ENCODE data around the gene FEM1A. TPM values are rescaled to one million over a fixed set of nuclear protein-coding genes. Genes with fewer than 3 reads are reported as not detected.
A peak's percentile ranks its signal among the peaks of the same experiment; 100 is the strongest.
"Not testable (repeated sequence)": the region's sequence is repeated elsewhere in the genome, so short reads cannot be mapped to it uniquely, and the experiment has no call there.

Gene FEM1A
- total RNA-seq, 2 donors from 2014 or later, result 8.0 to 20.4 TPM

- 42 to 43% methylated on average over 17 to 33 of the region's 33 CpGs for WGBS, 2 donors
- TF ChIP-seq POLR2A (IDR thresholded peaks at IDR 0.05) (no peak), CTCF (IDR thresholded peaks at IDR 0.05) (peak; percentile 25 to 73 (median 62))
- H3K9me3 ChIP-seq, result no peaks in the 10 kb centered on the region
- H3K27me3 ChIP-seq, result no peaks in the 10 kb centered on the region
- no peaks in the 10 kb centered on the region for H3K36me3 ChIP-seq (replicated peaks in 1 of 2; ENCODE audit: insufficient read depth in 1 of 2, low read depth in 2 of 2)
- H3K4me3 ChIP-seq, result no peak overlapping the region
- intact Hi-C loops (cut with DNase I), result no loop called here
- ATAC-seq, result peak; percentile 60
- peaks cover 5% of the 10 kb centered on the region for H3K4me1 ChIP-seq
- DNase-seq, result peak; percentile 54 to 72 (median 60)
- H3K27ac ChIP-seq, result no peak overlapping the region
These were observed 12.5 kb downstream of the FEM1A start for GRCh38 chr19:4803736-4804695.

- H3K4me1 ChIP-seq; H3K27me3 ChIP-seq; H3K4me3 ChIP-seq; DNase-seq; H3K9me3 ChIP-seq; H3K36me3 ChIP-seq (replicated peaks in 1 of 2; ENCODE audit: insufficient read depth in 1 of 2, low read depth in 2 of 2); ATAC-seq; H3K27ac ChIP-seq: not testable (repeated sequence)
- intact Hi-C loops (cut with DNase I), result loop anchor here (5.0 kb wide), 1 partner anchor 227 kb away; no protein-coding TSS in a partner anchor
- 94% methylated on average over 6 of the region's 6 CpGs for WGBS, 2 donors
These were observed 13.6 kb downstream of the FEM1A start for GRCh38 chr19:4805140-4805539.

GRCh38 chr19:4806384-4806783 lies 14.8 kb downstream of the FEM1A start:
- Histone ChIP-seq H3K36me3 (replicated peaks in 1 of 2; ENCODE audit: insufficient read depth in 1 of 2, low read depth in 2 of 2) (no peaks in the 10 kb centered on the region), H3K27ac (no peak overlapping the region), H3K4me1 (no peaks in the 10 kb centered on the region), H3K27me3 (no peaks in the 10 kb centered on the region), H3K9me3 (no peaks in the 10 kb centered on the region), H3K4me3 (no peak overlapping the region)
- DNase-seq (no peak), ATAC-seq (no peak)
- TF ChIP-seq CTCF (IDR thresholded peaks at IDR 0.05) (no peak), POLR2A (IDR thresholded peaks at IDR 0.05) (no peak)
- intact Hi-C loops (cut with DNase I), result loop anchor here (5.0 kb wide), 1 partner anchor 226 kb away; no protein-coding TSS in a partner anchor
- 74 to 95% methylated on average over 2 to 6 of the region's 6 CpGs for WGBS, 2 donors

- no peak for ATAC-seq
- H3K36me3 ChIP-seq (replicated peaks in 1 of 2; ENCODE audit: insufficient read depth in 1 of 2, low read depth in 2 of 2), result no peaks in the 10 kb centered on the region
- no peaks in the 10 kb centered on the region for H3K4me1 ChIP-seq
- no peak overlapping the region for H3K4me3 ChIP-seq
- peak overlapping the region in 1 of 4 donors; percentile 60 for H3K27ac ChIP-seq
- intact Hi-C loops (cut with DNase I), result loop anchor here (5.0 kb wide), 1 partner anchor 225 kb away; no protein-coding TSS in a partner anchor
- no peaks in the 10 kb centered on the region for H3K27me3 ChIP-seq
- TF ChIP-seq POLR2A (IDR thresholded peaks at IDR 0.05) (no peak), CTCF (IDR thresholded peaks at IDR 0.05) (no peak)
- 70 to 100% methylated on average over 4 to 6 of the region's 6 CpGs for WGBS, 2 donors
- H3K9me3 ChIP-seq, result no peaks in the 10 kb centered on the region
- peak in 1 of 4 donors; percentile 65 for DNase-seq
These were observed 15.7 kb downstream of the FEM1A start for GRCh38 chr19:4807188-4807587.

GRCh38 chr19:4811328-4812131 lies 20.0 kb downstream of the FEM1A start:
- Histone ChIP-seq H3K4me3 (no peak overlapping the region), H3K9me3 (no peaks in the 10 kb centered on the region), H3K27ac (no peak overlapping the region), H3K36me3 (replicated peaks in 1 of 2; ENCODE audit: insufficient read depth in 1 of 2, low read depth in 2 of 2) (peaks cover 0 to under 1% of the 10 kb centered on the region in 2 donors), H3K4me1 (peaks cover 9% of the 10 kb centered on the region), H3K27me3 (no peaks in the 10 kb centered on the region)
- TF ChIP-seq CTCF (IDR thresholded peaks at IDR 0.05) (peak; percentile 70 to 91 (median 77)), POLR2A (IDR thresholded peaks at IDR 0.05) (no peak)
- WGBS, 2 donors, result 53 to 62% methylated on average over 12 of the region's 12 CpGs
- peak; percentile 56 for ATAC-seq
- peak; percentile 80 to 89 (median 86) for DNase-seq
- intact Hi-C loops (cut with DNase I), result loop anchor here (5.0 kb wide), 2 partner anchors 36 to 101 kb away; no protein-coding TSS in a partner anchor

Measured in body of pancreas (tissue), 4 donors.